RWPE2 (cell line): ENCODE measurements around the gene HSD17B8.

ENCODE experiments used
- ATAC-seq: fragments of 200-7000 bp; cut with Tn5 transposase; 3 replicates; pipeline ENCODE4 v1.9.1; 2021; ENCODE audit warnings: low read depth
- DNase-seq: peaks from one replicate; pipeline ENCODE4 v3.0.0-alpha.2; 2020; ENCODE audit warnings: low spot score
- H3K27ac ChIP-seq: fragments of 450-650 bp; 2 replicates; pipeline ENCODE4 v1.5.1; 2017; ENCODE audit warnings: mild to moderate bottlenecking; ENCODE audit not compliant: poor library complexity, severe bottlenecking
- H3K27me3 ChIP-seq: fragments of 250-450 bp; sonication (Bioruptor Pico); 2 replicates; pipeline ENCODE4 v1.5.1; 2021; ENCODE audit warnings: mild to moderate bottlenecking, moderate library complexity; ENCODE audit not compliant: insufficient read depth, poor library complexity, severe bottlenecking
- H3K36me3 ChIP-seq: fragments of 250-450 bp; sonication (Bioruptor Pico); 2 replicates; pipeline ENCODE4 v1.5.1; 2020; ENCODE audit warnings: low read depth, mild to moderate bottlenecking, moderate library complexity
- H3K4me1 ChIP-seq: fragments of 250-450 bp; sonication (Bioruptor Pico); 2 replicates; pipeline ENCODE4 v1.5.1; 2021; ENCODE audit warnings: mild to moderate bottlenecking, moderate library complexity; ENCODE audit not compliant: insufficient read depth, poor library complexity, severe bottlenecking
- H3K4me3 ChIP-seq: fragments of 250-450 bp; sonication (Bioruptor Pico); 2 replicates; pipeline ENCODE4 v1.5.1; 2021; ENCODE audit warnings: mild to moderate bottlenecking, moderate library complexity; ENCODE audit not compliant: severe bottlenecking
- H3K9me3 ChIP-seq: fragments of 250-450 bp; sonication (Bioruptor Pico); 2 replicates; pipeline ENCODE4 v1.5.1; 2021; ENCODE audit warnings: mild to moderate bottlenecking, moderate library complexity; ENCODE audit not compliant: severe bottlenecking
- TF ChIP-seq, protein P1 (sequence below): fragments of 450-650 bp; IDR thresholded peaks from one replicate; pipeline ENCODE4 v1.5.1; 2017; ENCODE audit warnings: mild to moderate bottlenecking, moderate library complexity; ENCODE audit not compliant: poor library complexity, severe bottlenecking

HSD17B8 gene

DNA sequence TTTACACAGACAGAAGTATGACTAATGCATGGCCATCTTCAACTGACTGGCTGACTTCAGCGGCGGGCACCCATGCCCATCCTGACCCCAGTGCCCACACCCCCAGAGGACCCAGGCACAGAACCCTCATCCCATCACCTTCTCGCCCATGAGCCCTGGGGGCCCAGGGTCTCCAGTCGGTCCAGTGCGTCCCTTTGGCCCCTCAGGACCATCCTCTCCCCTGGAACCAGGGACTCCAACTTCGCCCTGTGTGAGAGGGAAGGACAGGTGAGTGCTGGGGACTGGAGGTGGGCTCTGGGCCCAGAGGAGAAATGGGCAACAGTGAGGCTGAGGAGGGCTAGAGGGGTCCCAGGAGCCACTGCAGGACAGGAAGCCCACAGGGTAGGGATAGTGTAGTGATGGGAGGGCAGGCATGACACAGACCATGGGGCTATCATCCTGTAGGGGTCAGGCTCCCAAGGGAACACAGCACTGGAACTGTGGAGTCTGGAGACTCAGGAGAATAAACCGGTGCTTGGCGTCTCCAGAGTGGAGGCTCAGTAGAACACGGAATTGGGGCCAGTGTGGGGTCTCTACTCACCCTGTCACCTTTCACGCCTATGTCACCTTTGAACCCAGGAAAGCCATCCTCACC, 28.9 kb upstream of the HSD17B8 start:
- H3K4me1 ChIP-seq: no peaks in the 10 kb centered on the region
- 0 out of 3 replicates have a peak, but pooled peaks have one; percentile 26 for ATAC-seq
- TF ChIP-seq, protein P1, sequence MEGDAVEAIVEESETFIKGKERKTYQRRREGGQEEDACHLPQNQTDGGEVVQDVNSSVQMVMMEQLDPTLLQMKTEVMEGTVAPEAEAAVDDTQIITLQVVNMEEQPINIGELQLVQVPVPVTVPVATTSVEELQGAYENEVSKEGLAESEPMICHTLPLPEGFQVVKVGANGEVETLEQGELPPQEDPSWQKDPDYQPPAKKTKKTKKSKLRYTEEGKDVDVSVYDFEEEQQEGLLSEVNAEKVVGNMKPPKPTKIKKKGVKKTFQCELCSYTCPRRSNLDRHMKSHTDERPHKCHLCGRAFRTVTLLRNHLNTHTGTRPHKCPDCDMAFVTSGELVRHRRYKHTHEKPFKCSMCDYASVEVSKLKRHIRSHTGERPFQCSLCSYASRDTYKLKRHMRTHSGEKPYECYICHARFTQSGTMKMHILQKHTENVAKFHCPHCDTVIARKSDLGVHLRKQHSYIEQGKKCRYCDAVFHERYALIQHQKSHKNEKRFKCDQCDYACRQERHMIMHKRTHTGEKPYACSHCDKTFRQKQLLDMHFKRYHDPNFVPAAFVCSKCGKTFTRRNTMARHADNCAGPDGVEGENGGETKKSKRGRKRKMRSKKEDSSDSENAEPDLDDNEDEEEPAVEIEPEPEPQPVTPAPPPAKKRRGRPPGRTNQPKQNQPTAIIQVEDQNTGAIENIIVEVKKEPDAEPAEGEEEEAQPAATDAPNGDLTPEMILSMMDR: no peak

GRCh38 chr6:33176906-33177305, 27.5 kb upstream of the HSD17B8 start:
- Histone ChIP-seq H3K27me3 (no peaks in the 10 kb centered on the region), H3K4me1 (no peaks in the 10 kb centered on the region), H3K4me3 (no peak overlapping the region), H3K27ac (no peak overlapping the region), H3K9me3 (no peaks in the 10 kb centered on the region), H3K36me3 (no peaks in the 10 kb centered on the region)
- ATAC-seq: no peak
- peak; percentile 28 for DNase-seq
- TF ChIP-seq, protein P1: no peak

More for the DNA sequence above, 28.9 kb upstream of the HSD17B8 start:
- no peak overlapping the region for H3K4me3 ChIP-seq
- no peaks in the 10 kb centered on the region for H3K27me3 ChIP-seq
- no peaks in the 10 kb centered on the region for H3K9me3 ChIP-seq
- DNase-seq: peak; percentile 29
- no peaks in the 10 kb centered on the region for H3K36me3 ChIP-seq
- no peak overlapping the region for H3K27ac ChIP-seq

DNA sequence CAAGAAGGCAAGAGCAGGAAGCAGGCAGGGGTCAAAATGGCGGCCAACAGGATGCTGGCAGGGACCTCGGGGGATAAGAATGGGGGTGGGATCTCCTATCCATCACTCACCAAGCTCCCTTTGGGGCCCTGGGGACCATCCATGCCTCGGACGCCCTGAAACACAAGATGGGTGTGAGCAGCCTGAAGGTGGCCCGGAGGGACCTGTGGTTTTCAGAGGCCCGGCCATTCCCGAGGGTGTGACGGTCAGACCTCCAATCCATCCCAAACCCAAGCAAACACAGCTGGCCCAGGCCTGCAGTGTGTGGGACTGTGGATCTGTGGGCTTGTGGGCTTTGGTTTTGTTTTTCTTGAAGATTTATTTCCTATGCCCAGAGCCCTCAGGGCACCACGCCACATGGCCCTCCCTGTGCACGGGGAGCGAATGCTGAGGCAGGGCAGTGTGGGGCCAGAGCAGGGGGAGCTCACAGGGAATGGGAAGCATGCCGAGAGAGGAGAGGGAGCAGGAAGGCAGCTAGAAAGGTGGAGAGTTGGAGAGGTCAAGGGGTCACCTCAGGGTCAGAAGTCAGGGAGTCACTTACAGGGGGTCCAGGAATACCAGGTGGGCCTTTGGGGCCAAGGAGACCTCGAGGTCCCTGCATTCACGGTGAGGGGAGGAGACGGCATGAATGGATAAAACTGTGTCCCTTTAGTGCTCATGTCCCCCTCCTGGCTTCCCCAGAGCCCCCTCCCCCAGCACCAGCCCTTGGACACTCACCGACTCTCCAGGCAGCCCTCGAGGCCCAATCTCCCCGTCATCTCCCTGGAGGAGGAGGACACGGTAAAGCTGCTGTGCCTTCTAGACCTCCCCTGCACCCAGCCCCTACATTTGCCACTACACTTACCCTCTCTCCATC, 26.7 kb upstream of the HSD17B8 start:
- no peak for ATAC-seq
- no peaks in the 10 kb centered on the region for H3K27me3 ChIP-seq

DNA sequence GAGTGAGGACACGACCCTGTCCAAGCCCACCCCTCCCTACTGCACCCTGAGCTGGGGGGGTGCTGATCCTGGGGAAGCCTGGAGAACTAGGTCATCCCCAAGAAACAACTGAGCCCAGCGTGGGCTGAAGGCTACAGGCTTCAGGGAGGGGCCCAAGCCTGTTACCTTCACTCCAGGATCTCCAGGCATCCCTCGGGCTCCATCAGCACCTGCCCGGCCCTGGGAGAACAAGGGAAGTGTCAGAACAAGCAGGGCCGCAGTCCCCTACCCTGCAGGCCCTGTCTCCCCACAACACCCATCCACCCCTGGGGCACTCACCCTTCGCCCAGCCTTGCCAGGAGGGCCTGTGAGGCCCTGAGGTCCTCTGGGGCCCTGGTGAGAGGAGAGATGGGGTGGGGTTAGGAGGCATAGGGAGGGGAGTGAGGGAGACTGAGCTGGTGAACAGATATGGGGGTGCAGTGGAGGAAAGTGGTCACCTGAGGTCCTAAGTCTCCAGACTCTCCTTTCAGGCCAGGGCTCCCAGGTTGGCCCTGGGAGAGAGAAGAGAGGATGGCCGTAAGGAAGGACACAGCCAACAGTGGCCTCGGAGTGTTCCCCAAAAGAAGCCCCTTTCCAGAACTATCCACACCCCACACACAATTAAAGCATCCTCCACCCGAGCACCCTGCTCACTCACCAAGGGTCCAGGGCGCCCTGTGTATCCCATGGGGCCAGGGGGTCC, 25.5 kb upstream of the HSD17B8 start:
- DNase-seq (peak; percentile 40), ATAC-seq (no peak)
- H3K36me3 ChIP-seq: no peaks in the 10 kb centered on the region
- H3K4me1 ChIP-seq: no peaks in the 10 kb centered on the region
- no peaks in the 10 kb centered on the region for H3K9me3 ChIP-seq
- no peak overlapping the region for H3K4me3 ChIP-seq
- no peak overlapping the region for H3K27ac ChIP-seq
- TF ChIP-seq, protein P1: no peak
- H3K27me3 ChIP-seq: no peaks in the 10 kb centered on the region

More for the DNA sequence above, 26.7 kb upstream of the HSD17B8 start:
- Histone ChIP-seq H3K9me3 (no peaks in the 10 kb centered on the region), H3K36me3 (no peaks in the 10 kb centered on the region), H3K4me1 (no peaks in the 10 kb centered on the region), H3K4me3 (no peak overlapping the region), H3K27ac (no peak overlapping the region)
- TF ChIP-seq, protein P1: no peak
- peak; percentile 33 for DNase-seq
